GM19193 (cell line): ENCODE results near the gene PLXNA1.

Source experiments
- POLR2A ChIP-seq: IDR thresholded peaks from 4 replicates; pipeline ENCODE4 v1.6.1; 2011; ENCODE audit not compliant: insufficient read depth, insufficient read length; ENCODE audit errors: extremely low read depth

PLXNA1 gene

GRCh38 chr3:127008236-127008635, 25.3 kb downstream of the PLXNA1 start:
- no peak for TF ChIP-seq POLR2A

- no peak for TF ChIP-seq POLR2A
Measured at GRCh38 chr3:127009531-127009930, 26.6 kb downstream of the PLXNA1 start.

GRCh38 chr3:127011270-127011992, 28.5 kb downstream of the PLXNA1 start:
- no peak for TF ChIP-seq POLR2A

- TF ChIP-seq POLR2A = no peak
Measured at GRCh38 chr3:127012091-127012490, 29.2 kb downstream of the PLXNA1 start.

GRCh38 chr3:127013181-127013580, 30.3 kb downstream of the PLXNA1 start:
- no peak for TF ChIP-seq POLR2A

- no peak for TF ChIP-seq POLR2A
Measured at GRCh38 chr3:127013758-127014535, 31.0 kb downstream of the PLXNA1 start.

GRCh38 chr3:127014536-127015281, 31.8 kb downstream of the PLXNA1 start:
- TF ChIP-seq POLR2A = no peak

- no peak for TF ChIP-seq POLR2A
Measured at GRCh38 chr3:127015282-127016042, 32.5 kb downstream of the PLXNA1 start.

GRCh38 chr3:127016043-127016343, 33.1 kb downstream of the PLXNA1 start:
- no peak for TF ChIP-seq POLR2A

GRCh38 chr3:127016461-127016860, 33.5 kb downstream of the PLXNA1 start:
- no peak for TF ChIP-seq POLR2A

- TF ChIP-seq POLR2A = no peak
Measured at GRCh38 chr3:127017229-127017628, 34.3 kb downstream of the PLXNA1 start.

- no peak for TF ChIP-seq POLR2A
Measured at GRCh38 chr3:127017781-127018180, 34.9 kb downstream of the PLXNA1 start.

- TF ChIP-seq POLR2A = no peak
Measured at GRCh38 chr3:127018306-127018828, 35.5 kb downstream of the PLXNA1 start.

GRCh38 chr3:127019449-127019848, 36.5 kb downstream of the PLXNA1 start:
- TF ChIP-seq POLR2A = no peak

- no peak for TF ChIP-seq POLR2A
Measured at GRCh38 chr3:127020543-127020942, 37.6 kb downstream of the PLXNA1 start.

- TF ChIP-seq POLR2A = no peak
Measured at GRCh38 chr3:127022849-127023248, 39.9 kb downstream of the PLXNA1 start.

GRCh38 chr3:127025456-127025855, 42.5 kb downstream of the PLXNA1 start:
- no peak for TF ChIP-seq POLR2A
